GM21381 (cell line): ENCODE data around the gene ACSL1.
A peak's percentile ranks its signal among the peaks of the same experiment; 100 is the strongest.
"Not testable (repeated sequence)": the region's sequence is repeated elsewhere in the genome, so short reads cannot be mapped to it uniquely, and the experiment has no call there.

Source experiments
- ATAC-seq: cut with Tn5 transposase; IDR thresholded peaks from one replicate; pipeline ENCODE4 v1.9.1; 2021; ENCODE audit warnings: mild to moderate bottlenecking, moderate library complexity; ENCODE audit not compliant: unreplicated experiment

The ACSL1 gene

DNA sequence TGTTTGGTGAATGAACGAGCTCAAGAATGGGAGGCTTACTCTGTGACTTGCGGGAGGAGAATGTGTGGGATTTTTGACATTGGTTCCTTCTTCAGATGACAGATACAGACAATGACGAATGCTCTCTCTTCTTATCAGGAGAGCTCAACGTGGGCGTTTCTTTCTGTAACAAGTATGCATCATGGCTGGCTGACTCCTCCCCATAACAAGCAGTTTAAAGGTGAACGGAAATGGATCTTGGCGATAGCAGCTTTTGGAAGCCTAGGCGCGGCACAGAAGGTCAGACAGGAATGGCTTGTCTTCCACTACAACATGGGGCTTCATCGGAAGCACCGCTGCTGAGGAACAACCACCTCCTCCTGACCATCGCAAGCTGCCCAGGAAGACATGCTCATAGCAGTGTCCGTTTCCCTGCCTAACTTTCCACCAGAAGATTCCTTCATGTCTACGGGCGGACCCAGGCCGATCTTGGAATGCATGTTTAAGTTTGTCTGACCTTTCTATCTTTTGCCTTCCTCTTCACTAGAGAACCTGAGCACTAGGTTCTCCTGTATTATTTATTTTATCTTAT lies 18.3 kb upstream of the ACSL1 start:
- no peak for ATAC-seq

DNA sequence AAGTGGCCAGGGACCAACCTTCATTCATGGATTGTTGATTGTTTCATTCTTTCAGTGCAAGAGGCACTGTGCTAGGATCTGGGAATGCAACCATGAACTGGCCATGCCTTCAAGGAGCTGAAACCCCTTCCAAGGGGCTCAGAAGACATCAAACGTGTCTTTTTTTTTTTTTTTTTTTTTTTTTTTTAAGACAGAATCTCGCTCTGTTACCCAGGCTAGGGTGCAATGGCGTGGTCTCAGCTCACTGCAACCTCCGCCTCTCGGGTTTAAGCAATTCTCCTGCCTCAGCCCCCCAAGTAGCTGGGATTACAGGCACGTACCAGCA lies 13.3 kb upstream of the ACSL1 start:
- not testable (repeated sequence) for ATAC-seq

DNA sequence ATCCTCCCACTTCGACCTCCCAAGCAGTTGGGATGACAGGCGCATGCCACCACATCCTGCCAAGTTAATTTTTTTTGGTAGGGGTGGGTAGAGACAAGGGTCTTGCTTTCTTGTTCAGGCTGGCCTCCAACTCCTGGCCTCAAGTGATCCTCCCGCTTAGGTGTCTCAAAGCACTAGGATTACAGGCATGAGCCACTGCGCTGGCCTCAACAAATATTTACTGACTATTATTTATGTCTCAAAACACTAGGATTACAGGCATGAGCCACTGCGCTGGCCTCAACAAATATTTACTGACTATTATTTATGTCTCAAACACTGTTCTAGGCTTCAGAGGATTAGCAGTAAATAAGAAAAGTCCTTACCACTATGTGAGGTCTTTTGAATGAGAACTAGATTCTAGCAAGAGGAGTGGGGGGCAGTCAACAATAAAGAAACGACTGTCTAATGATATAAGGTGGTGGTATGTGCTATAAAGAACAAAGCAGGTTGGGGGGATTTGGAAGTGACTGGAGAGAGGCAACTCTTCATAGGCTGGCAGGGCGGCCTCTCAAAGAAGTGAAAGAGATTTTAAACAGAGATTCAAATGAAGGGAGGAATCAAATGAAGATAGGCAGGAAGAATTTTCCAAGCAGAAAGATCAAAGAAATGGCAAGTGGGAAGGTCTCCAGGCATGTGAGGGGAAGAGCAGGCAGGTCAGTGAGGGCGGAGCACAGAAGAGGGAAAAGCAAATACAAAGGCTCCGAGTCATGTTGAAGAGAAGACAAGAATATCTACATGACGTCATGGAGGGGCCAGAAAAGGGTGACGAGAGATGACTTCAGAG lies 12.7 kb upstream of the ACSL1 start:
- no peak for ATAC-seq

DNA sequence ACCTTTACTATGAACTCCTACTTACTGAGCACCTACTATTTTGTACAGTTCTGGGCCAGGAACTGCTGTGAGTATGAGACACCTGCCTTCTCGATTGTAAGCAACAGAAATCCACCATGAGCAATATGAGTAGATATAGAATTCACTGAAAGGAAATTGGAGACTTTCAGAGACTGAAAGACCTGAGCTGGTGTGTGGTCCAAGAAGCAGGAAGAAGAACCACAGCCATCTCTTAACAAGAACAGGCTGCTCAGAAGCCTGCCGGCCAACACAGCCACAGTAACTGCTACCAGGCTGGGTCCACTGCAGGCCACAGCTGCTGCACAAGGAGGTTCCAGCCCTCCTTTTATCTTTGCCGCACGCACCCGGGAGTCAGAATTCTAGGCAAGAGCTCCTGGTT lies 10.8 kb upstream of the ACSL1 start:
- ATAC-seq, result no peak

DNA sequence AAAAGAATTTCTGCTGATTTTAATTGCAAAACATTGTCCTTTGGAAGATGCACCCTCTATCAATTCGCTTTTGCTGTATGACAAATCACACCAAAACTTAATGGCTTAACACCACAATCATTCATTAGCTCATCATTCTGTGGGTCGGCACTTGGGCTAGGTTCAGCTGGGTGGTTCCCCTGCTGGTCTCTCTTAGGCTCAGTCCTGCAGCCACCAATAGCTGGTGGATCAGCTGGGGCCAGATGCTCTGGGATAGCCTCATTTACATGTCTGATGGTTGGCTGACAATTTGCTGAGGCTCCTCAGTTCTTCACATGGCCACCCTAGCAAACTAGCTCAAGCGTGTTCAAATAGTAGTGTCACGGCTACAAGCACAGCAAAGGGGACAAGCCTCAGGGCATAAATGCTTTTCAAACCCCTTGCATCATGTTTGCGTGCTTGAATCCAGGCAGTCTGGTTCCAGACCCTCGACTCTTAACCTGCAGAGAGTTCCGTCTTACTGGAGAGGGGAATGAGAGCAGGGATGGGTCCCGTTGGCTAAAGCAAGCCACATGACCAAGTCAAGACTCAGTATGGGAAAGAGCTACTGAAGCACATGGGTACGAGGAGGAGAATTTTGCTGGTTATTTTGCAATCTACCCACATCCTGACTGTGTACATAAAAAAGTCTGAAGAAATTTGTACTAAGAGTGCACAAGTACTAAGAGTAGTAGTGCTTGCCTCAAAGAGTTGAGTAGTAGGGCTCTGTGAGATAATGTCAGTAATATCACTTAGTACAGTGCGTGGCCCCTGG lies 7.5 kb upstream of the ACSL1 start:
- no peak for ATAC-seq

DNA sequence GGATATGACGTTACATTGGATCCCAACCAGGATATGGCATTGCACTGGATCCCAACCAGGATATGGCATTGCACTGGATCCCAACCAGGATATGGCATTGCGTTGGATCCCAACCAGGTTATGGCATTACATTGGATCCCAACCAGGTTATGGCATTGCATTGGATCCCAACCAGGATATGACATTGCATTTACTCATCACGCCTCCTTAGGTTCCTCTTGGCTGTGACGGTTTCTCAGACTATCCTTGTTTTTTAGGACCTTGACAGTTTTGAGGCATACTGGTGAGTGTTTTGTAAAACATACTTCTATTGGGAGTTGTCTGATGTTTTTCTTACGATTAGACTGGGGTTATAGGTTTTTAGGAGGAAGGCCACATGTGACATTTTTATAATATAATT lies 5.4 kb upstream of the ACSL1 start:
- no peak for ATAC-seq

DNA sequence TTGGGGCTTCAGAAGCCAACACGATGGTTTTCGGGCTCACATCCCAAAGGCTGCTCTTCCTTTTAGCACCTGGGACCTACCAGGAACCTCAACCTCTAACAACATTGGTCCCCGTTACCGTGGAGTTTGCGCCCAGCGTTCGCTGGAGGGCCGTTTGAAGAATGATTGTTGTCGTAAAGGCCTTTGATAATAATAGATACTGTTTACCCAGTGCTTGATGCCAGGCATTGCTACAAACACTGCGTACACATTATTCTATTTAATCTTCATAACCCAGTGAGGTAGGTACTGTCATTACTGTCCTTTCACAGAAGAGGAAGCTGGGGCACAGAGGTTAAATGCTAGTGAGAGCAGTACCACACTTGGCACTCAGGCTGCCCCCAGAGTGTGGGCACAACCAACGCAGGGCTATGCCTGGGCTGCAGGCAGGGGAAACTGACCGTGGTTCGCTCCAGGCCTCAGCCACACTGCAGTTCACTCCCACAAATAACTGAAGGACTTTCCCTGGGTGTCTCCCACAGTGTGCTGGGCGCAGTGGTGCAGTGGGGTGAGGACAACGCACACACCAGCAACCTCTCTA lies 1.0 kb upstream of the ACSL1 start:
- peak; percentile 8 for ATAC-seq

DNA sequence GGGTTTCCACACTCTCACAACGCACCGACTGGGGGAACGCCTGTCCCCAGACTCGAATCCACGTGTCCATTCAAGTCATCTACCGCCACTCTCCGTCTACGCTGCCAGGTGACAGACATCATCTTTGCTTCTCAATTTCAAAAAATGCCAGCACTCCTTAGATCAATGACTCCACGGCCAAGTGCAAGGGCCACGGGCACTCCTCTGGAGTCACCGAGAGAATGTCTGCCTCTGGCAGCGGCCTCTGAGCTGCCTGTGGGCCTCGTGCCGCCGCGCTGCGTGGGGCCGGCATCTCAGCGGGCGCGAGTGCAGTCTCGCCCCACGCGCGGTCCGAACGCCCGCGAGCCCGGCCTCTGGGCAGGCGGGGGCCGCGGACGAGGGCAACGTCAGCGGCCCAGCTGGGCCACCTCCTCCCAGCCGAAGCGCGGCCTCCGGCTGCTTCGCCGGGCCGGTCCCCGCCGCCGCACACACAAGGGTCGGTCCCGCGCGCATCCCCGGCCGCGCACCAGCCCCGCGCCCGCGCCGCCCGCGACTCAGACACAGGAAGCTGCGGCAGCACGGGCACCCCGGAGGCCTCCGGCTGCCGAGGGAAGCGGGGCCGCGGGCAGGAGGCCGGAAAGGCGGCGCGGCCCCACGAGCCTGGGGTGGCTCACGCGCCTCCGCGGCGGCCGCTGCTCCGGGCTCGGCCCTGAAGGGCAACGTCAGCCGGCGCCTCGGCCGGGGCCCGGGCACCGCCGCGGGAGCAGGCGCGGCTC lies 450 bp downstream of the ACSL1 start:
- ATAC-seq, result peak; percentile 25

DNA sequence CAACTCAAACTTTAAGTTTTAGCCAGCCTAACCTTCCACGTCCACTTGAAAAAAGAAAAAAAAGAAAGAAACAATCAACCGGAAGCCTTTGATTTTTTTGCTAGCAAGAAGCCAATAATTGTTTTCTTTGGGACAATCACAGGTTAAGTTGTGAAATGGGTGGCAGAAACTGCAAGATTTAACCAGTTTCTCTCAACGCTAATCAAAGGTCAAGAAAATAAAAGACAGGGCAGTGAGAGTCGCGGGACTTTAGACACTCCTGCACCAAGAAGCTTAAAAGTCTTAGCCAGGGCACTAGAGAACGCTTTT lies 1.0 kb downstream of the ACSL1 start:
- ATAC-seq, result peak; percentile 0

DNA sequence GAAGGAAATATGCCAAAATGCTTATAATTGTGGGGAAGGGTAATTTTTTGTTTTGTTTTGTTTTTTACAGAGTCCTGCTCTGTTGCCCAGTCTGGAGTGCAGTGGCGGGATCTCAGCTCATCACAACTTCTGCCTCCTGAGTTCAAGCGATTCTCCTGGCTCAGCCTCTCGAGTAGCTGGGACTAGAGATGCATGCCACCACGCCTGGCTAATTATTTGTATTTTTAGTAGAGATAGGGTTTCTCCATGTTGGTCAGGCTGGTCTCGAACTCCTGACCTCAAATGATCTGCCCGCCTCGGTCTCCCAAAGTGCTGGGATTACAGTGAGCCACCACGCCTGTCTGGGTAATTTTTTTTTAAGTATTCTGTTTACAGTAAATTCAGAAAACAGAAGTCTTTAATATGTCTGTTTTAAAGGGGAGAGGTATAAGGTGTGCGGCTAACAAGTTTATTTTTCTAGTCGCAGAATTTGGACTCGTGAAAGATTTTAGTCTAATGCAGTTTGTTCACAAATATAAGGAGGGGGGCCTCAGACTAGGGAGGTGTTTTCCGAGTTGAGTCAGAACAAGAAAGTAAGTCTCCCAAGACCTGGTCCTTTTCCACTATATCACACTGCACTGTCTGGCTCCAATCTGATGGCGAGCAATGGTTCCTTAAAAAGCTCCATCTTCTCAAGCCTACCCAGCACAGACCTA lies 1.5 kb downstream of the ACSL1 start:
- ATAC-seq, result peak; percentile 17

DNA sequence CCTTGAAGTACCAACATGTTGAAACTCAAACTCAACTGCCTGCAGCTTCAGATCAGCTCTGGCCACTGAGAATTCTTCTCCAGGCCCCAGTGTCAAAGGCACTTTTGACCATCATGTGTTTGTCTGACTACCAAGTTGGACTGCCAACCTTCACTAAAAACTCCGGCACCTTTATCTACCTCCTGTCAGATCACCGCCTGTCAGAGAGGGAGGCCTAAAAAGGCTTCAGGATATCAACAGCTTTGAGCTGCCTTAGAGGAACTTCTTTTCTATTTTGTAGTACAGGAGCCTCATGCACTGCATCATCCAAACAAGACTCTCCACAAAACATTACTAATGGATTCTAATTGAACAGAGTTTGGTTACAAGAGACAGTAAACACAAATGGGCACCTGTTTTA lies 2.8 kb downstream of the ACSL1 start:
- no peak for ATAC-seq

DNA sequence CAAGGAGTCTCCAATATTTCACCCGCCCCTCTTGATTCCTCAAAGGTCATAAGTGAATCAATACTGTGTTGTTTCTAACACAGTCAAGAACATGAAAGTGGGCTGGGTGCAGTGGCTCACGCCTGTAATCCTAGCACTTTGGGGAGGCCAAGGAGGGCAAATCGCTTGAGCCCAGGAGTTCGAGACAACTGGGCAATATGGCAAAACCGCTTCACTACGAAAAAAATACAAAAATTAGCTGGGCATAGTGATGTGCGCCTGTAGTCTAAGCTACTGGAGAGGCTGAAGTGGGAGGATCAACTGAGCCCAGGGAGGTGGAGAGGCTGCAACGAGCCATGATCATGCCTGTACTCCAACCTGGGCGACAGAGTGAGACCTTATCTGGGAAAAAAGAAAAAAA lies 3.4 kb downstream of the ACSL1 start:
- ATAC-seq, result no peak

DNA sequence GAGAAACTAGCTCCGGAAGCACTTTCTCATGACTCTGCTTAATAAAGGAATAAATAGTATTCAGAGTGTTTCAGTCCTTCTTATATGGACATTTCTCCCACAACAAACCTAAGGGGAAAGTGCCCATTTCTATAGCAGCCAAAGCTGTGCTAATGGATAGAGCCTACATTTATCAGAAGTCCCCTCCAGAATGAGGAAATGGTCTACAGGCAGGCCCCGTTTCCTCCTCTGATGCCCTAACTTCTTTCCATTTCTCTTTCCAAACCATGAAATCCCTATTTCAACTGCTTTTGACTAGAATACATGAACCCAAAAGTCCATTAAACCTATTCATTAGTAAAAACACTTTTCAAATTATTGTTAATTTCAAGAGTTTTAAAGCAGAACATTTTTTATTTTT lies 4.5 kb downstream of the ACSL1 start:
- no peak for ATAC-seq

DNA sequence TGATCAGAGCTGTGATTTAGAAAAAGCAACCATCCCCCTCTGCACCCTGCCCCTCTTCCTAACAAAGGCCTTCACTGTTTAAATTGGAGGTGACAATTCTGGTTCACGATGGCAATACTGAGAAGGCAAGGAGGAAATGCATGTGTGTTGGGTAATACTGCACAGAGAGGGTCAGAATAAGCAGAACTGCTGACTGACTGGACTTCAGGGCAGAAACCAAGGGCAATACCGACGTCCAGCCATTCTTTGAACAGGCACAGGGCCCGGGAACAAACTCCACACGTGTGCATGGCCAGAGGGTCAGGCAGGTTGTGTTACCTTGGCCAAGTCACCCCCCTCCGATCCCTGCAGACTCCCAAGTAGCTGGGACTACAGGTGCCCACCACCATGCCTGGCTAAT lies 6.0 kb downstream of the ACSL1 start:
- no peak for ATAC-seq

DNA sequence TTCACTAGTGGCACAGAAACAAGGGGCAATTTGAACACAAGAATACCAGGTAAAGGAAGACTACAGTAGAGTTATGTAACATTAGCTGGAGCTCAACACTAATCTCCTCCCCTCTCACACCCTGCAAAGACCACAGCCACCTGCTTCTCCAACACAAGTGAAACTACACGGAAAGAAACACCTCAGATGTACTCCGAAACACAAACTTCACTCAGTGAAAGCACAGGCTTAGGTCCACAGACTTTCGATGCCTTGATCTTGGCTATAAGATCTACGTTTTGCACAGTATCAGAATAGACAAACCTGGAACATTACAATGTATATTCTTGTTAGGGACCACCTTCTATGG lies 7.6 kb downstream of the ACSL1 start:
- ATAC-seq, result peak; percentile 44

DNA sequence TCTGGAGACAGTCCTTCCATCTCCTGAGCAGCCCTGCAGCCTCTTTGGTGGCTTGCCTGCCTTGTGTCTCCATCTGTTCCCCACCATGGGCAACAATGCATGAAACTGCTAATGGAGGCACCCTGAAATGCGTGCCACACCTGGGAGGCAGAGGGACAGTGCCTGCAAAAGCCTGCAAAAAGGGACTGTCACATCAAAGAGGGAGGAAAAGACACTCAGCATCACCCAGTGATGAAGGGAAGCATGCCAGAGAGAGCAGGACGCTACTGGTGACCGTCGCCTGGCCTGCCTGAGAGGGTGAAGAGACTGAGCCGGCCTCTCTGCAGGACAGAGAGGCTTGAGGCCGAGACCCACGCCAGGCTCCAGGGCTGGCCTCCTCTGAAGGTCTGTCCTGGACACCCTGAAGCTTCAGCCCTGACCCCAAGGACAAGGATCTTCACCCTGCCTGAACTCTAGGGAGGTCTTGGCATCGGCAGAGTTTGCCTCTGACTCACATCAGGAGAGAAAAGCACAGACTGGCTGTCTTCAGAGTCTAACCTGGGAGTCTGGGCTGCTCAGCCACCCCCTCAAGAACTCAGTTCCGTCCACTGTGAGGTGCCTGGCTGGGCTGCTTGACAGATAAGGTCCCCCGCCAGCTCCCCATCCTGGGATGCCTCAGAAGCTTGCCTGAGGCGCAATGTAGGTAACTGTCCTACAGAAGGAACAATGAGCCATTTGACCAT lies 8.1 kb downstream of the ACSL1 start:
- no peak for ATAC-seq

DNA sequence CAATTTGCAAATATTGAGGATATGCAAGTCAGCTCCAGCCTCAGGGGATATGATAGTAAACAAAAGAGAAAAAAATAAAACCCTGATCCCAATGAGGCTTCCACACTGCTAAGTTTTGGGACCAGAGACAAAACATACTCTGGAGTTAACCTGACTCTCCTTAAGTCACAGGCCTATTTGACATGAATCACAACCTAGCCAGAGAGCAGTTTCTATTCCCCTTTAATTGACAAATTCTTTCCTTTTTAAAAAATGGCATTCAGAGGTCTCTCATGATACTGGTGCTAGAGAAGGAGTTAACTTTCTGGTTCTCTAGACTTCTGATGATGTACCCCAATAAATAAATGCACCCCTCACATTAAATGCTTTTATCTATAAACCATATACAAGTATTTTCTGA lies 8.8 kb downstream of the ACSL1 start:
- ATAC-seq, result no peak

DNA sequence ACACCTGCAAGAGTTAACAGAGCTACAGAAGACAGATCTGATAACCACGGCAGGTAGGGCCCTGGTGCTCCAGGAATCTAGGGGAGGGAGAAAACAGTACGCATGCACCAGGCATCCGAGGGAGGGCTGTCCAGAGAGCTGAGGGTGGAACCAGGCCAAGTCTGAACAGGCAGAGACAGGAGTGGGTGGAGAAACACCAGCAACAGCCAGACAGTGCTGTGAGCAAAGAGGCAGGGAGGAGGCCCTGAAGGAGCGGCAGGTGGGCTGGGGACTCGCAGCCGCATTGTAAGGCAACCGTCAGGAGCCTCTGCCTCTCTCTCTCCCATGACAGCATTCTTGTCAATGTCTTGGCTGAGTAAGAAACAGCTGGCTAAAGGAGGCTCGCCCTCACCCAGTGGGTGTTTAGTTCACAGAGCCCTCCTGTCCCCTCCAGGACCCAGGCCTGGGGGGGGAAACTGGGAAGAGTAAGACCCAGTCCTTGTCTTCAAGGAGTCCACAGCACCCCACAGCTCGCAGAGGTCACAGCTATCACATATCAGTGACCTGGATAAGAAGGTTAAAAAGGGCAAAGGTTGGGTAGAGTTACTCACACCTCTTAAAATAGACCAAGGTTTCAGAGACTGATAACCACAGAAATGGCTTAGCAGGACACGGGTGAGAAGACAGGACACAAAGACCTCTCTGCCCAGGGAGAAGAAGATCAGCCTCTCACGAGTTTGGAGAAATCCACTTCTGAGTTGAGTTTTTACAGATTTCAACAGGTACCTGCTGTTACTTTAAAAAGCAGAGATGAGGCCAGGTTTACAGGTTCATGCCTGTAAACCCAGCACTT lies 10.5 kb downstream of the ACSL1 start:
- ATAC-seq, result peak; percentile 71

DNA sequence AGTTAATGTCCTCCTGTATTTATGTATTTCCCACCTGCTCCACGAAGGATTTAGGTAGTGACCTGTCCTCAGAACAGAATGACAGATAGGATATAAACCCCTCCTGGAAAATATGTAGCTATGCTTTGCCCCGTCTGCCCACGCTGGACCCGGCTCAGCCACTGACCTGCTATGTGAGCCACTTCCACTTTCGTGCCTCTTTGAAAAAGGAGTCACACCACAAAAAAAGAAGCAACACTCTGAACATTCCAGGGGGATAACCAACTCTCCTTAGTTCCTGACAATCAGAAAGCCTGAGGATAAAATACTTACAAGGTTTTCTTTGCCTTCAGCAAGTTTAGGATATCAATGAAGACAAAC lies 11.1 kb downstream of the ACSL1 start:
- no peak for ATAC-seq
